Vagina (tissue), 2 donors: ENCODE measurements around the gene BTLA. TPM values are rescaled to one million over a fixed set of nuclear protein-coding genes. Genes with fewer than 3 reads are reported as not detected.

Source experiments
- DNase-seq, 2 donors: peaks; one replicate each; pipeline ENCODE4 v3.0.0-alpha.2; 2017; ENCODE audit errors: extremely low spot score in 2 of 2
- H3K27ac ChIP-seq: fragments of 200-600 bp; sonication (generic); one replicate; pipeline ENCODE4 v1.5.1; 2019
- H3K27me3 ChIP-seq: fragments of 200-600 bp; sonication (generic); one replicate; pipeline ENCODE4 v1.5.1; 2019
- H3K36me3 ChIP-seq, 2 donors: fragments of 200-600 bp; sonication (generic); one replicate each; pipeline ENCODE4 v1.5.1; 2017 to 2019
- H3K4me1 ChIP-seq: fragments of 200-600 bp; sonication (generic); one replicate; pipeline ENCODE4 v1.5.1; 2019
- H3K4me3 ChIP-seq, 2 donors: fragments of 200-600 bp; sonication (generic); 1 replicate in 1 of 2; 2 replicates in 1 of 2; pipeline ENCODE4 v1.5.1; 2016 to 2019
- H3K9me3 ChIP-seq: fragments of 200-600 bp; sonication (generic); one replicate; pipeline ENCODE4 v1.5.1; 2019
- CTCF ChIP-seq, 3 experiments: fragments of 450-650 bp in 2 of 3; fragments of 200-600 bp in 1 of 3; sonication (generic) in 1 of 3; IDR thresholded peaks; one replicate each; pipeline ENCODE4 v1.5.1; 2017 to 2019; ENCODE audit warnings: antibody characterized with exemption in 3 of 3, mild to moderate bottlenecking in 2 of 3, moderate library complexity in 2 of 3
- POLR2A ChIP-seq, 2 donors: fragments of 450-650 bp; IDR thresholded peaks; one replicate each; pipeline ENCODE4 v1.6.1; 2017; ENCODE audit warnings: antibody characterized with exemption in 2 of 2, mild to moderate bottlenecking in 2 of 2, moderate library complexity in 2 of 2
- POLR2AphosphoS5 ChIP-seq, 2 donors: sonication (generic); formaldehyde crosslinking; IDR thresholded peaks; one replicate each; pipeline ENCODE4 v1.9.0; 2017; ENCODE audit warnings: antibody characterized with exemption in 2 of 2, mild to moderate bottlenecking in 2 of 2, low read depth in 1 of 2; ENCODE audit not compliant: insufficient read depth in 1 of 2
- intact Hi-C: fragments of 100-400 bp; cut with DNase I; formaldehyde crosslinking; loops from one replicate; pipeline ENCODE4 v1.15.1; 2023
- total RNA-seq: library from RNA; depleted of rRNA; stranded (reverse); fragments of >200 nt; gene quantifications from one replicate; pipeline ENCODE4 v1.2.3, GENCODE V29; 2016

BTLA gene
- total RNA-seq, 1 donor from 2014 or later, result 3.2 TPM

GRCh38 chr3:112481302-112481721 is 18.0 kb downstream of the BTLA start:
- H3K27me3 ChIP-seq, result no peaks in the 10 kb centered on the region
- H3K4me1 ChIP-seq, result no peaks in the 10 kb centered on the region
- no peaks in the 10 kb centered on the region for H3K36me3 ChIP-seq
- intact Hi-C loops, result no loop called here
- DNase-seq, result no peak
- no peak for TF ChIP-seq CTCF (IDR thresholded peaks at IDR 0.05)
- TF ChIP-seq POLR2A (IDR thresholded peaks at IDR 0.05), result no peak
- no peak for TF ChIP-seq POLR2AphosphoS5 (IDR thresholded peaks at IDR 0.05; ENCODE audit: insufficient read depth in 1 of 2, low read depth in 1 of 2)
- no peak overlapping the region for H3K27ac ChIP-seq
- no peak overlapping the region for H3K4me3 ChIP-seq
- no peaks in the 10 kb centered on the region for H3K9me3 ChIP-seq

- Histone ChIP-seq H3K9me3 (no peaks in the 10 kb centered on the region), H3K4me3 (no peak overlapping the region), H3K4me1 (no peaks in the 10 kb centered on the region), H3K36me3 (no peaks in the 10 kb centered on the region), H3K27me3 (no peaks in the 10 kb centered on the region), H3K27ac (no peak overlapping the region)
- TF ChIP-seq POLR2AphosphoS5 (IDR thresholded peaks at IDR 0.05; ENCODE audit: insufficient read depth in 1 of 2, low read depth in 1 of 2) (no peak), CTCF (IDR thresholded peaks at IDR 0.05) (no peak), POLR2A (IDR thresholded peaks at IDR 0.05) (no peak)
- intact Hi-C loops, result no loop called here
- no peak for DNase-seq
Measured at GRCh38 chr3:112477891-112478290, 21.4 kb downstream of the BTLA start.

GRCh38 chr3:112476346-112476745 is 22.9 kb downstream of the BTLA start:
- intact Hi-C loops, result no loop called here

GRCh38 chr3:112474796-112475195 is 24.5 kb downstream of the BTLA start:
- no peaks in the 10 kb centered on the region for H3K4me1 ChIP-seq
- no peaks in the 10 kb centered on the region for H3K27me3 ChIP-seq
- H3K4me3 ChIP-seq, result no peak overlapping the region
- TF ChIP-seq POLR2AphosphoS5 (IDR thresholded peaks at IDR 0.05; ENCODE audit: insufficient read depth in 1 of 2, low read depth in 1 of 2) (no peak), CTCF (IDR thresholded peaks at IDR 0.05) (no peak), POLR2A (IDR thresholded peaks at IDR 0.05) (no peak)
- H3K9me3 ChIP-seq, result no peaks in the 10 kb centered on the region
- DNase-seq, result no peak
- no peaks in the 10 kb centered on the region for H3K36me3 ChIP-seq
- intact Hi-C loops, result no loop called here
- H3K27ac ChIP-seq, result no peak overlapping the region

More at GRCh38 chr3:112476346-112476745, 22.9 kb downstream of the BTLA start:
- H3K27ac ChIP-seq, result no peak overlapping the region
- H3K36me3 ChIP-seq, result no peaks in the 10 kb centered on the region
- DNase-seq, result no peak
- no peaks in the 10 kb centered on the region for H3K4me1 ChIP-seq
- no peaks in the 10 kb centered on the region for H3K27me3 ChIP-seq
- no peak overlapping the region for H3K4me3 ChIP-seq
- H3K9me3 ChIP-seq, result no peaks in the 10 kb centered on the region
- TF ChIP-seq CTCF (IDR thresholded peaks at IDR 0.05) (no peak), POLR2A (IDR thresholded peaks at IDR 0.05) (no peak), POLR2AphosphoS5 (IDR thresholded peaks at IDR 0.05; ENCODE audit: insufficient read depth in 1 of 2, low read depth in 1 of 2) (no peak)

- intact Hi-C loops, result no loop called here
- Histone ChIP-seq H3K36me3 (no peaks in the 10 kb centered on the region), H3K27me3 (no peaks in the 10 kb centered on the region), H3K9me3 (no peaks in the 10 kb centered on the region), H3K4me3 (no peak overlapping the region), H3K4me1 (no peaks in the 10 kb centered on the region), H3K27ac (no peak overlapping the region)
- no peak for TF ChIP-seq POLR2A (IDR thresholded peaks at IDR 0.05)
- no peak for TF ChIP-seq POLR2AphosphoS5 (IDR thresholded peaks at IDR 0.05; ENCODE audit: insufficient read depth in 1 of 2, low read depth in 1 of 2)
- TF ChIP-seq CTCF (IDR thresholded peaks at IDR 0.05), result no peak
- no peak for DNase-seq
Measured at GRCh38 chr3:112472691-112473090, 26.6 kb downstream of the BTLA start.
